CD4-positive, alpha-beta T cell treated with Interleukin-17A for 1 hour (primary cell): ENCODE results near the gene C11orf68.
A peak's percentile ranks its signal among the peaks of the same experiment; 100 is the strongest.

Source experiments
- DNase-seq: peaks from one replicate; pipeline ENCODE4 v3.0.0-alpha.2; 2020

Gene C11orf68

GRCh38 chr11:65942531-65942930 is 23.7 kb upstream of the C11orf68 start:
- no peak for DNase-seq

DNA sequence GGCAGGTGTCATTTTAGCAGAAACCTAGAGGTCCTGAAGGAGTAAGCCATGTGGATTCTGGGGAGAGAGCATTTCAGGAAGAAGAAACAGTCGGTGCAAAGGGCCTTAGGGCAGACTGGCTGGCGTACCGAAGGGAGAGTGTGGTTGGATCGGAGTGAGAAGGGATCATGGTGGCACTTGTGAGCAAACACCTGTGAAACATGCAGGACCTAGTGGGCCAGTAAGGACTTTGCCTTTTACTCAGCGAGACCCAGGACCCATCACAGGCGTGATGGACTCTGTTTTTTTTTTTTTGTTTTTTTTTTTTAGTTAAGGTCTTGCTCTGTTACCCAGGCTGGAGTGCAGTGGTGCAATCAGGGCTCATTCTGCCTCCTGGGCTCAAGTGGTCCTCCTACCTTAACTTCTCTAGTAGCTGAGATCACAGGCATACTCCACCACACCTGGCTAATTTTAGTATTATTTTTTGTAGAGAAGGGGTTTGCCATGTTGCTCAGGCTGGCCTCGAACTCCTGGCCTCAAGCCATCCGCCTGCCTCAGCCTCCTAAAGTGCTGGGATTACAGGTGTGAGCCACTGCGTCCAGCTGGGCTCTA is 23.0 kb upstream of the C11orf68 start:
- no peak for DNase-seq

GRCh38 chr11:65937766-65938165 is 18.9 kb upstream of the C11orf68 start:
- DNase-seq: no peak

GRCh38 chr11:65934014-65934413 is 15.2 kb upstream of the C11orf68 start:
- DNase-seq: no peak

DNA sequence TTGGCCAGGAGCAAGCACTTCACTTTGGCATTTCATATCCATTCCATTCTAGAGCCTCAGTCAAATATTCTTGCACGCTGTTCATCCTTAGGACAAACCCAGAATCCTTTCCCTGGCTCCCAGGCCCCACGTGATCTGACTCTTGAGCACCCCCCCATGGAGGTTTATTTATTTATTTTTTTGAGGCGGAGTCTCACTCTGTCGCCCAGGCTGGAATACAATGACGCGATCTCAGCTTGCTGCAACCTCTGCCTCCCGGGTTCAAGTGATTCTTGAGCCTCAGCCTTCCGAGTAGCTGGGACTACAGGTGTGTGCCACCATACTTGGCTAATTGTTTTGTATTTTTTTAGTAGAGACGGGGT is 13.7 kb upstream of the C11orf68 start:
- DNase-seq: no peak

GRCh38 chr11:65931773-65932557 is 13.1 kb upstream of the C11orf68 start:
- no peak for DNase-seq

DNA sequence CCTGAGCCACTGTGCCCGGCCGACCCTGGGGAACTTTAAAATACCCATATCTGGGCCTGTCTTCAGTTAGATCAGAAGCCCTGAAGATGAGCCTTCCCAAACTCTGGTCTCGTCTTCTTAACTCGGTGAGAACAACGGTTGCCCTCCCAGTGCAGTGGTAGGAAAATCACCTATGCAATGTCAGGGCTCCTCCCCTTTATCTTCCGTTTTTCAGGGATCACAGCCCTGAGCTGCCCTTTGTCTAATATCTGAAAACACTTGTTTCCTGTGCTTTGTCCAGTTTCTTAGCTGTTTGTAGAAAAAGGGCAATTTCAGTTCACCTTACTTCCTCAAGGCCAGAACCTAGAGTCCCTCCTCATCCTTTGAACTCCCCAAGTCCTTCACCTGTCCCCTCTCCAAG is 9.8 kb upstream of the C11orf68 start:
- no peak for DNase-seq

DNA sequence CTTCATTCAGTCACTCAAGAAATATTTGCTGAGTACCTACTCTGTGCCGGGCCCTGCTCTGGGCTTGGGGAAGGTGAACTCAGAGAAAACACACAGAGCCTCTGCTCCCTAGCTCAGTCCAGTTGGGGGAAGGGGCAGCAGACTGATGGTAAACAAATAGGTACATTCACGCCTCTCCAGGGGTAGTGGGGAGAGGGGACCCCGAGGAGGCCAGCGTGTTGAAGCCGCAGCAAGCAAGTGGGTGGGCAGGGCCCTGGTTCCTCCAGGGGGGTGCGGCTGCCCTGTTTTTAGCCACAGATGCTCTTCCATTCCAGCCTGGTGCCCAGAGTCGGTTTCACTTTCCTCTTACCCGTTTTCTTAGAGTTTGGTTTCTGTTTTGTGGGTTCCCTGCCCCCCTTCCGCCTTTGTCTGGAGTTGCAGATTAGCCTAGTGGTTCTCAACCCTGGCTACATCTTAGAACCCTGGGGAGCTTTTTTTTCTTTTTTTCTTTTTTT is 9.1 kb upstream of the C11orf68 start:
- peak; percentile 90 for DNase-seq

- DNase-seq: no peak
These were observed 6.5 kb upstream of the C11orf68 start for GRCh38 chr11:65925397-65925796.

GRCh38 chr11:65922565-65922964 is 3.7 kb upstream of the C11orf68 start:
- DNase-seq: no peak

- DNase-seq: no peak
These were observed 3.0 kb upstream of the C11orf68 start for GRCh38 chr11:65921876-65922275.

DNA sequence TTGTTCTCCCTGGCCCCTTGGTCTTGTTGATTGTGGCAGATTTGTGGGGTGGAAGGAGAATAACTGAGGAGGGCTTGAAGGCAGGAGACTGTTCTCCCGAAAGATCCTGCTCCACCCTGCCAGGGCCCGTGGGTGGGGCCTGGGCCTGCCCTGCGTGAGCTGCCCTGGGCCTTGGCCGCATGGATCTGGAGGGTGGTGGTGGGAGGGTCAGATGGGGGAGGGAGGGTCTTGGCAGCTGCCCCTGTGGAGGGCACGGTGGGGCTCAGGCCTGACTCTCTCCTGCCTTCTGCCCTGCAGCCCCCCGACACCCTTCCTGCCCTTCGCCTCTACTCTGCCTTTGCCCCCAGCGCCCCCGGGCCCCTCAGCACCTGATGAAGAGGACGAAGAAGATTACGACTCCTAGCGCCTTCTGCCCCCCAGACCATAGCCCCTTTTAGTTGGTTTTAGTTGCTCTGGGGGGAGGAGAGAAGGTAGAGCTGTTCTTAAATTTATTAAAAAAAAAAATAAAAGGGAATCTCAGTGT is 2.2 kb upstream of the C11orf68 start:
- no peak for DNase-seq

- DNase-seq: no peak
These were observed 1.5 kb upstream of the C11orf68 start for GRCh38 chr11:65920372-65920802.

- peak; percentile 66 for DNase-seq
These were observed 910 bp upstream of the C11orf68 start for GRCh38 chr11:65919573-65920371.

DNA sequence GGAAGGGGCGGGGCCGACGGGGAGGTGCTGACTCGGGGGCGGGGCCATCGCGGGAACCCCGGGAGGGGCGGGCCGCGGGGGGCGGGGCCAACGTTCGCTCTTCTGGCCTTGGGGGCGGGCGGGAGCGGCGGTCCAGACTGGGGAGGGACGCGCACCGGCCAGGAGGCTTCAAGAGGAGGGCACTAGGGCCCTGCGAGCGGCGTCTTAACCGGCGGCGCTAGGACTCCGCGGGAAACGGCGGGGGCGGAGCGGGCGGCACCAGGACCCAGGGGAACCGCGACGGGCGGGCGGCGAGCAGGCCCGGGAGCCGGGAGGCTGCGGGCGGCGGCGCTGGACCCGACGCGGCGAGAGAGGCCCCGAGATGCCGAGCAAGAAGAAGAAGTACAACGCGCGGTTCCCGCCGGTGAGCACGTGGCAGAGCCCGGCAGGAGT is 295 bp upstream of the C11orf68 start, which contains the start of gene DRAP1:
Gene DRAP1, plus strand, starts transcription at position 286 of the 432 bp plus-strand sequence. Its CDS starts 76 bp downstream, at position 362.
- peak; percentile 98 for DNase-seq

DNA sequence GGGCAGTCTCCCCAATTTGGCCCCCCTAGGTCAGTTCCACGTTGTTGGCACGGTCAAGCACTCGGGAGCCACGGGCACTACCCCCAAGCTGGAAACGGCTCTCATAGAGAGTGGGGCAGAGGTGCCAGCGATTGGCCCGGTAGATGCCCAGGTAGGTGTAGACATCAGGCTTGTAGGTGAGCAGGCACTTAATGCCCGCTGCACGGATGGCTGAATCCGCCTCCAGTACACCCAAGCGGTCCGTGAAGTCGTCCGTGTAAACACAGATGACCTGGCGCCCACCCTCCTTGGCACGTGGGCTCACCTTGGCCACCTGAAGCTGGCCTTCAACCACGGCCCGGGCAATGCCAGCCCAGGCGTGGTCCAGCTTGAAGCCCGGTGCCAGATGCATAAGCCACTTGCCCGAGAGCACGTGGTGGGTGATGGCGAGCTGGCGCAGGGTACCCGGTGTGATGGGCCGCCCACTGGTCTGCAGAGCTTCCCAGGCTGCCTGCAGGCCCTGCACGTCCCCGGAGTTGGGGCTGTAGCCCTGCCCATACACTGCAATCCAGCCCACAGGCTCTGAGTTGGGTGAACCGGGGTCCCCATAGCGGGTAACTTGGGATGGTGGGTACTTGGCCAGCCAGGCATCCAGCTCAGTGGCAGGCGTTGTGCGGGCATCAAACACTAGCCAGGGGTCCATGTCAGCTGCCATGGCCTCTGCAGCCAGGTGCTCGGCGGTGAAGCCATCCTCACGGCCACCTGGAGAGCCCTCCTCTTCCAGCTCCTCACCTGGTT is 1.2 kb downstream of the C11orf68 start:
- DNase-seq: no peak

- DNase-seq: no peak
These were observed 1.8 kb downstream of the C11orf68 start for GRCh38 chr11:65917077-65917433.

DNA sequence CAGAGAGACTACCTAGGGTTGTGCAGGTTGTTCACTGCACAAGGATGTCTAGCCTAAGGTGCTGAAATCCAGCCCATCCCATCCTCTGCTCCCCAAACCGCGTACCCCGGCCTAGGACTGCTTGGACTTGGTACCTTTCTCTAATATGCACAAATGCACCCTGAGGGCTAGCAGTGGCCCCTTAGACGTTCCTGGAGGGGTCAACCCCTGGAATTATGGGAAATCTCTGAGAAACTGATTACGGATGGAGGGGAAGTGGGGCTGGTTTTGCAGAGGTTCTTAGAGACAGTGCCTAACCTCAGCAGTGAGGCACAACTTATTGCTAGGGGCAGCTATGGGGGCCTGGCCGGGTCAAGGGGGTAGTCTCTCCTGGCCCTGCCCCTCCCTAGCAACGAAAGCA is 2.5 kb downstream of the C11orf68 start:
- DNase-seq: no peak

GRCh38 chr11:65915821-65916251 is 3.0 kb downstream of the C11orf68 start:
- DNase-seq: no peak

DNA sequence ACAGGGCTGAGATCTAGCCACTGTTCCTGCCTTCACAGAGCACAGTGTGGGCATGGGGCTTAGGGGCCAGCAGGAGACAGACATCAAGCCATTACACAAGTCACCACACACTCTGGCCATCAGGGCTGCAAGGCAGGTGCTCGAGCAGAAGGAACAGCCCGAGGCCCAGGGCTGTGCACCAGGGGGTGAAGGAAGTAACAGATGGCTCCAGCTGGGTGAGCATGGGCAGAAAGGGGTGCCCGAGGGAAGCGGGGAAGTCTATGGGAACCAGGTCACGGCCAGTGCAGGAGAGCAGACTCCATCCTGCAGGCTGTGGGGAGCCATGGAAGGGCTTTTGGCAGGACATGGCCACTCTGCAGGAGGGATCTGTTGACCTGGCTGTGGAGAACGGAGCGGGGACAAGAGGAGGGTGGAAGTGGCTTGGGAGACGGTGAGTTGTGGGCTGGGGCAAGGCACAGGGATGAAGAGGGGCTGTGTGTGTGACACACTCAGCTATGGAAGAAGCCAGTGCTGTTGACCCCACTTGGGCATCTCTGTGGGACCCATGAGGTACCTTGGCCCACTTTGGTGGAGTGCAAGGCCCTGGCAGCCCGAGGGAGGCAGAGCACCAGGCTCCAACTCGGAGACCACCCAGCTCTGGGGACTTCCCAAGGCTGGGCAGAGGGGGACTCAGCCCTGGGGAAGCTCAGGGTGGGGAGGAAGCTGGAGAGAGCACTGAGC is 3.6 kb downstream of the C11orf68 start:
- no peak for DNase-seq

GRCh38 chr11:65912845-65913244 is 6.0 kb downstream of the C11orf68 start:
- no peak for DNase-seq
